ENCODE results near the gene CRIP2.

The CRIP2 gene

DNA sequence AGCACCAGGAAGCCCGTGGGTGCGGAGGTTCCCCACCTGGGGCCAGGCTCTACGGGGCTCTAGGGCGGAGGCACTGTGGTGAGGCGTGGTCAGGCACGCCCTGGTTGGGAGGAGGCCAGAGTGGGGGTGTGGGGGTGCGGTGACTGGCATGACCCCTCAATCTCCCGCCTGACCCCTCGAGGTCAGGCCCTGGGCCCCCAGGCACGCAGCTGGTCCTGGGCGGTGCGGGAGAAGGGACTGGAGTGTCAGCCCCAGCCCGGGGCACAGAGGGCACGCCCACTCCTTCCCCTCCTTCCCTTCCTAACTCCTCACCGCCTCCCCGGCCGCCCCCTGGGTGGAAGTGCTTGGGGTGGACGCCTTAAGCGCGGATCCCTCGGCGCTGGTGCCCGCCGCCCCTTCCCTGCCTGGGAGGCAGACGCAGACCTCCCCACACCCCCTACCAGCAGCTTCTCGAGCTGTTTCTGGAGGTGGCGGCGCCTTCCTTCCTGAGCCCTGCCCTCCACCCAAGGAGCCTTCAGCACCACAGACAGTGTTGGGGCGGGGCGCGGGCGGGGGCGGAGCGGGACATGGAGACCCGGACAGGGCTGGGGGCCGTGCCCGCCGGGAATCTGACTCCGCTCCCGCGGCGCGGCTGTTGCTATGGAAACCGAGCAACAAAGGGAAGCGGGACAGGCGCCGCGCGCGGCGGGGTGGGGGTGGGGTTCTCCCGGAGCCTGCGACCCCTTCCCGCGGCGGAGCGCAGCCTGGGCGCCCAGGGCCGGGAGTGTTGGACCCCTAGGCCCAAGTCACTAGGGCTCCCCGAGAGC is 741 bp upstream of the CRIP2 start:
- peaks cover 8% of the 10 kb centered on the region; the same call in 1 of the 2 replicates for H3K36me3 ChIP-seq (ENCODE audit: low read depth)
- peak; percentile 100 for DNase-seq (ENCODE audit: low spot score)
- no peaks in the 10 kb centered on the region for H3K27me3 ChIP-seq (ENCODE audit: insufficient read depth, poor library complexity, severe bottlenecking)
- H3K4me1 ChIP-seq (ENCODE audit: insufficient read depth, poor library complexity, severe bottlenecking) = peaks cover 16% of the 10 kb centered on the region
- peak; percentile 64 for ATAC-seq (ENCODE audit: low read depth)
- TF ChIP-seq, protein P1, sequence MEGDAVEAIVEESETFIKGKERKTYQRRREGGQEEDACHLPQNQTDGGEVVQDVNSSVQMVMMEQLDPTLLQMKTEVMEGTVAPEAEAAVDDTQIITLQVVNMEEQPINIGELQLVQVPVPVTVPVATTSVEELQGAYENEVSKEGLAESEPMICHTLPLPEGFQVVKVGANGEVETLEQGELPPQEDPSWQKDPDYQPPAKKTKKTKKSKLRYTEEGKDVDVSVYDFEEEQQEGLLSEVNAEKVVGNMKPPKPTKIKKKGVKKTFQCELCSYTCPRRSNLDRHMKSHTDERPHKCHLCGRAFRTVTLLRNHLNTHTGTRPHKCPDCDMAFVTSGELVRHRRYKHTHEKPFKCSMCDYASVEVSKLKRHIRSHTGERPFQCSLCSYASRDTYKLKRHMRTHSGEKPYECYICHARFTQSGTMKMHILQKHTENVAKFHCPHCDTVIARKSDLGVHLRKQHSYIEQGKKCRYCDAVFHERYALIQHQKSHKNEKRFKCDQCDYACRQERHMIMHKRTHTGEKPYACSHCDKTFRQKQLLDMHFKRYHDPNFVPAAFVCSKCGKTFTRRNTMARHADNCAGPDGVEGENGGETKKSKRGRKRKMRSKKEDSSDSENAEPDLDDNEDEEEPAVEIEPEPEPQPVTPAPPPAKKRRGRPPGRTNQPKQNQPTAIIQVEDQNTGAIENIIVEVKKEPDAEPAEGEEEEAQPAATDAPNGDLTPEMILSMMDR (IDR thresholded peaks at IDR 0.05; ENCODE audit: poor library complexity, severe bottlenecking) = no peak
- H3K9me3 ChIP-seq (ENCODE audit: severe bottlenecking) = no peaks in the 10 kb centered on the region
- peak overlapping the region; percentile 89 for H3K27ac ChIP-seq (ENCODE audit: poor library complexity, severe bottlenecking)
- peak overlapping the region; percentile 89 for H3K4me3 ChIP-seq (ENCODE audit: severe bottlenecking)

DNA sequence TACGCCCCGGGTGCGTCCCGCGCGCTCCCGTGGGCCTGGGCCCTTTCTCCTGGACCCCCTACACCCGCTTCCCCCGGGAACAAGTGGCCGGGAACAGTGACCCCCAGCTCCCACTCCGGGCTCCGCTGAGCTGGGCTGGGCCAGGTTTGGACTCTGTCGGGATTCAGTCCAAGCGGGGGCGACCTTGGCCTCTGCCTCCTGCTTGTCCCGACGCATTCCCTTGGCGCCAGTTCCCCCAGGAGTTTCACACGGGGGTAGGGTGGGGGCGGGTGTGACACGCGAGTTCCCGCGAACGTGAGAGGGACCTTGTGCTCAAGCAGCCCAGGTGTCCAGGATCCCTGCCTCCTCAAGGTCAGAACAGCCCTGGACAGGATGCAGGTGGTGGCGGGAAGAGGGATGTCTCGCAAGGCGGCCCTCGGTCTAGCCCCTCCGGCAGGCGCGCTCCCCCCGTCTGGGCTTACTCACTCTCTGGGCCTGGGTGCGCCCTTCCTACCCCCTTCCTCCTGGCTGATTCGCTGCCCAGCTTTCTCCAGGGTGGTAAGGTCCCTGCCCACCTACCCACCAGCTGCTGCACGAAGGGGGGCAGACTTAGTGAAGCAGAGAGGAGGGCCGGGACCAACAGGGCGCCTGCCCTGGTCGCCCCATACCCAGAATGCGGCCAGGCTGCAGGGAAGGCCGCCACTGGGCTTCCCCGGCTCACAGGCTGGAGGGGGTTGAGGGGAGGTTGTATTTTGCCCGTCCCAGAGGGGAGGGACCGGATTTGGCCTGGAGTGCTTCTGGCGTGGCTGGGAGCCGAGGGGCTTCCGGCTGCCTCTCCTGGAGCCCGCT is 862 bp downstream of the CRIP2 start:
- ATAC-seq (ENCODE audit: low read depth) (peak; percentile 37), DNase-seq (ENCODE audit: low spot score) (peak; percentile 93)
- Histone ChIP-seq H3K27ac (ENCODE audit: poor library complexity, severe bottlenecking) (peak overlapping the region; percentile 89), H3K4me3 (ENCODE audit: severe bottlenecking) (peak overlapping the region; percentile 89), H3K36me3 (ENCODE audit: low read depth) (peaks cover 5% of the 10 kb centered on the region; the same call in 1 of the 2 replicates), H3K27me3 (ENCODE audit: insufficient read depth, poor library complexity, severe bottlenecking) (no peaks in the 10 kb centered on the region), H3K9me3 (ENCODE audit: severe bottlenecking) (no peaks in the 10 kb centered on the region), H3K4me1 (ENCODE audit: insufficient read depth, poor library complexity, severe bottlenecking) (peaks cover 18% of the 10 kb centered on the region)
- TF ChIP-seq, protein P1 (IDR thresholded peaks at IDR 0.05; ENCODE audit: poor library complexity, severe bottlenecking) = no peak

DNA sequence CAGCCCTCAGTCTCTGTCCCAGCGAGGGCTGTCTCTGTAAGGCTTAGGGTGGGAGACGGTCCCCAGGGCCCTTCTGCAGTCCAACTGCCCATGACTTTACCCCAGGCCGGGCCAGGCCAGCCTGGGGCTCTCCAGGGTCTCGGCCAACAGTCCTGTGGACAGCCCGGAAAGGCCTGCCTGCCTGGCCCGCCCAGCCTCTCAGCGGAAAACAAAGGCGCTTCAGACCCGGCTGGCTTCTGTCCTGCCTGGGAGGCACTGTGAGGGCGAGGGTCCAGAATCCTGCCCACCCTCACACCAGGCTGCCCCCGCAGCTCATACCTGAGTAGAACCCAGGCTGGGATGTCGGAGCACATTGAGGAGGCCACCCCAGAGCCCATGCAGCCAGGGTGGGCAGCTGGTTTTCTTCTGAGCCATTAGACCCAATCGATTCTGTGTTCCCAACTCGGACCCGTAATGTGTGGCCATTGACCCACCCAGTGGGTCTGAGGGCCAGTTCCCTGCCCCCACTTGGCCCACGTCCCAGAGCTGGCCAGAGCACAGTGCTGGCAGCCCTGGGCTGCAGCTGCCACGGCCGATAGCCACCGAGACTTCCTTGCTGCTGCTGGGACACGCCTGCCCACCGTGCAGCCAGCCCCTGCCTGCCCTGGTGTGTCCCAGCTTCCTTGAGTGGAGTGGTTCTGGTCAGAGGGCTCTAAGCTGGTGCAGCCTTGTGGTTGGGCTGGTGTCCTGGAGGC is 1.6 kb downstream of the CRIP2 start:
- Histone ChIP-seq H3K4me3 (ENCODE audit: severe bottlenecking) (peak overlapping the region; percentile 89), H3K27me3 (ENCODE audit: insufficient read depth, poor library complexity, severe bottlenecking) (no peaks in the 10 kb centered on the region), H3K4me1 (ENCODE audit: insufficient read depth, poor library complexity, severe bottlenecking) (peaks cover 25% of the 10 kb centered on the region), H3K9me3 (ENCODE audit: severe bottlenecking) (no peaks in the 10 kb centered on the region), H3K27ac (ENCODE audit: poor library complexity, severe bottlenecking) (peak overlapping the region; percentile 89), H3K36me3 (ENCODE audit: low read depth) (no peaks in the 10 kb centered on the region; the same call in 1 of the 2 replicates)
- DNase-seq (ENCODE audit: low spot score) (no peak), ATAC-seq (ENCODE audit: low read depth) (peak; percentile 2)
- TF ChIP-seq, protein P1 (IDR thresholded peaks at IDR 0.05; ENCODE audit: poor library complexity, severe bottlenecking) = no peak

DNA sequence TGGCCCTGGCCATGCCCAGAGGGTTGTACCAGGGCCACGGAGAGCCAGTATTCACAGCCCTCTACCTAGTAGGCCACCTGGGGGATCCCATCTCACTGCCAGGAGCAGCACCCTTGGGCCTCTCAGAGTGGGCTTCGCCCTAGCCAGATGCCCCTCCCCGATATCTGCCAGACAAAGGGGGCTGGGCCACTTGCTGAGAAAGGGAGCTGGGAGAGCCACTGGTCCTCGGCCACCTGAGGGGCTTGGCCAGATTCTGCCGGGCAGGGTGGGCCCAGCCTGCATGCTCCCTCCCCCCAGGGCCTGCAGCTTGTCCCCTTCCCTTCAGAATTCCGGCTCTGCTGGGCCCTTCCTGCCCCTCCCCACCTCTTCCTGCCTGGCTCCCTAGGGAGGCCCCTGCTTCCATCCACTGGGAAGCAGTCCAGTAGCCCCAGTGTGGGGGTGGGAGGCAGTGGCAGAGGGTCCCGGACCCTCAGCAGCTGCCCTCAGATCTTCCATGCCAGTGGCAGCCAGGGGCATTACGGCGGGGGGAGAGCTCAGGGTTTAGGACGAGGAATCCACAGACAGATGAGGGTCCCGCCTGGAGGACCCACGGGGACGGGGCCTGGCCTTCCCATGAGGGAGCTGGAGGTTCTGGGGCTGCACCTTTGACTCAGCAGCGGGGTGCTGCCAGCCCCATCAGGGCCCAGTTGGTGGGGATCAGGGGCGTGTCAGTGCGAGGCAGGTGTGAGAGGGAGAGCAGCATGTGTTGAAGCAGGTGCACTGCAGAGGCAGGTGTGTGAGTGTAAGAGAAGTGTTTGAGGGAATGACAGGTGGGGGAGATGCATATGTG is 2.4 kb downstream of the CRIP2 start:
- no peaks in the 10 kb centered on the region for H3K27me3 ChIP-seq (ENCODE audit: insufficient read depth, poor library complexity, severe bottlenecking)
- peak overlapping the region; percentile 89 for H3K27ac ChIP-seq (ENCODE audit: poor library complexity, severe bottlenecking)
- H3K4me3 ChIP-seq (ENCODE audit: severe bottlenecking) = peak overlapping the region; percentile 89
- H3K9me3 ChIP-seq (ENCODE audit: severe bottlenecking) = no peaks in the 10 kb centered on the region
- TF ChIP-seq, protein P1 (IDR thresholded peaks at IDR 0.05; ENCODE audit: poor library complexity, severe bottlenecking) = no peak
- ATAC-seq (ENCODE audit: low read depth) = no peak
- peaks cover 27% of the 10 kb centered on the region for H3K4me1 ChIP-seq (ENCODE audit: insufficient read depth, poor library complexity, severe bottlenecking)
- no peak for DNase-seq (ENCODE audit: low spot score)
- H3K36me3 ChIP-seq (ENCODE audit: low read depth) = no peaks in the 10 kb centered on the region; the same call in 1 of the 2 replicates
